NCI-H510A treated with DMSO at 0.1 percent for 48 hours (cell line): Measurements from ENCODE around the gene AKNA.
A peak's percentile ranks its signal among the peaks of the same experiment; 100 is the strongest.
"Not testable (repeated sequence)": the region's sequence is repeated elsewhere in the genome, so short reads cannot be mapped to it uniquely, and the experiment has no call there.

ENCODE experiments used
- DNase-seq: peaks from one replicate; lab custom pipeline; 2025; lab: John Stamatoyannopoulos, UW

AKNA gene

GRCh38 chr9:114322831-114323531 lies 64.8 kb downstream of the AKNA start, which contains the start of gene ORM1:
Gene ORM1, plus strand, starts transcription at chr9:114323098. Its CDS starts 36 bp downstream, at chr9:114323134.
- DNase-seq: not testable (repeated sequence)

GRCh38 chr9:114322160-114322818 lies 65.5 kb downstream of the AKNA start:
- DNase-seq: not testable (repeated sequence)

GRCh38 chr9:114321759-114322158 lies 66.0 kb downstream of the AKNA start:
- no peak for DNase-seq

GRCh38 chr9:114320710-114321109 lies 67.1 kb downstream of the AKNA start:
- DNase-seq: not testable (repeated sequence)

- peak; percentile 35 for DNase-seq
These were observed 68.6 kb downstream of the AKNA start for GRCh38 chr9:114319147-114319546.

- DNase-seq: no peak
These were observed 69.4 kb downstream of the AKNA start for GRCh38 chr9:114318416-114318815.

- DNase-seq: no peak
These were observed 70.0 kb downstream of the AKNA start for GRCh38 chr9:114317665-114318357.

- no peak for DNase-seq
These were observed 71.1 kb downstream of the AKNA start for GRCh38 chr9:114316605-114317230.

- DNase-seq: no peak
These were observed 71.9 kb downstream of the AKNA start for GRCh38 chr9:114315723-114316363.

- DNase-seq: no peak
These were observed 72.7 kb downstream of the AKNA start for GRCh38 chr9:114314881-114315722.

- no peak for DNase-seq
These were observed 73.4 kb downstream of the AKNA start for GRCh38 chr9:114314256-114314867.

GRCh38 chr9:114313186-114313585 lies 74.6 kb downstream of the AKNA start:
- DNase-seq: no peak

- DNase-seq: no peak
These were observed 75.3 kb downstream of the AKNA start for GRCh38 chr9:114312513-114312875.

GRCh38 chr9:114311571-114312512 lies 75.9 kb downstream of the AKNA start:
- no peak for DNase-seq

GRCh38 chr9:114310471-114311450 lies 77.0 kb downstream of the AKNA start:
- no peak for DNase-seq

GRCh38 chr9:114309096-114309495 lies 78.7 kb downstream of the AKNA start:
- DNase-seq: no peak

- no peak for DNase-seq
These were observed 79.3 kb downstream of the AKNA start for GRCh38 chr9:114308361-114308950.

GRCh38 chr9:114307899-114308267 lies 79.9 kb downstream of the AKNA start:
- DNase-seq: no peak
